Esophagus muscularis mucosa (tissue), 4 donors: ENCODE data around the gene PIP5K1B. TPM values are rescaled to one million over a fixed set of nuclear protein-coding genes. Genes with fewer than 3 reads are reported as not detected.

Source experiments
- DNase-seq: peaks from one replicate; pipeline ENCODE4 v3.0.0-alpha.2; 2017; ENCODE audit errors: extremely low spot score
- H3K27ac ChIP-seq, 4 donors: fragments of 200-600 bp; sonication (generic); replicated peaks in 1 of 4; 1 replicate in 3 of 4; 2 replicates in 1 of 4; pipeline ENCODE4 v1.5.1; 2016 to 2019; ENCODE audit warnings: mild to moderate bottlenecking in 1 of 4
- H3K27me3 ChIP-seq, 4 donors: fragments of 200-600 bp; sonication (generic); one replicate each; pipeline versions ENCODE4 v1.5.1 to v1.6.0; 2016 to 2019
- H3K36me3 ChIP-seq, 4 donors: fragments of 200-600 bp; sonication (generic); one replicate each; pipeline ENCODE4 v1.5.1; 2016 to 2019
- H3K4me1 ChIP-seq, 4 donors: fragments of 200-600 bp; sonication (generic); one replicate each; pipeline ENCODE4 v1.5.1; 2016 to 2019
- H3K4me3 ChIP-seq, 4 donors: fragments of 200-600 bp; sonication (generic); 1 replicate in 2 of 4; 2 replicates in 2 of 4; pipeline ENCODE4 v1.5.1; 2016 to 2019; ENCODE audit warnings: mild to moderate bottlenecking in 4 of 4, moderate library complexity in 1 of 4
- H3K9me3 ChIP-seq, 4 donors: fragments of 200-600 bp; sonication (generic); 1 replicate in 3 of 4; 2 replicates in 1 of 4; pipeline ENCODE4 v1.5.1; 2016 to 2019
- CTCF ChIP-seq, 3 experiments: fragments of 200-600 bp in 2 of 3; fragments of 450-650 bp in 1 of 3; sonication (generic) in 2 of 3; IDR thresholded peaks; one replicate each; pipeline ENCODE4 v1.5.1; 2017 to 2019; ENCODE audit warnings: antibody characterized with exemption in 3 of 3, mild to moderate bottlenecking in 2 of 3, moderate library complexity in 1 of 3
- EP300 ChIP-seq: sonication (generic); formaldehyde crosslinking; IDR thresholded peaks from one replicate; pipeline ENCODE4 v1.6.1; 2017; ENCODE audit warnings: antibody characterized with exemption
- POLR2A ChIP-seq: fragments of 450-650 bp; IDR thresholded peaks from one replicate; pipeline ENCODE4 v1.6.1; 2017; ENCODE audit warnings: antibody characterized with exemption, moderate library complexity, mild to moderate bottlenecking, low read depth
- POLR2AphosphoS5 ChIP-seq, 2 donors: sonication (generic); formaldehyde crosslinking; IDR thresholded peaks; one replicate each; pipeline ENCODE4 v1.6.1; 2017; ENCODE audit warnings: antibody characterized with exemption in 2 of 2
- WGBS: methylation state at CpG from one replicate; pipeline ENCODE4 v1.1.5; 2018; 5-methylcytosine and 5-hydroxymethylcytosine counted together
- intact Hi-C: fragments of 100-400 bp; cut with DNase I; formaldehyde crosslinking; loops from one replicate; pipeline ENCODE4 v1.15.1; 2023
- total RNA-seq, 4 donors: library from RNA; depleted of rRNA; stranded (reverse); fragments of >200 nt; gene quantifications; one replicate each; pipeline versions ENCODE4 v1.1.0 to v1.2.1, GENCODE V29; 2016

Gene PIP5K1B
- total RNA-seq, 4 donors from 2014 or later, result 0.42 to 1.7 (median 1.2) TPM

DNA sequence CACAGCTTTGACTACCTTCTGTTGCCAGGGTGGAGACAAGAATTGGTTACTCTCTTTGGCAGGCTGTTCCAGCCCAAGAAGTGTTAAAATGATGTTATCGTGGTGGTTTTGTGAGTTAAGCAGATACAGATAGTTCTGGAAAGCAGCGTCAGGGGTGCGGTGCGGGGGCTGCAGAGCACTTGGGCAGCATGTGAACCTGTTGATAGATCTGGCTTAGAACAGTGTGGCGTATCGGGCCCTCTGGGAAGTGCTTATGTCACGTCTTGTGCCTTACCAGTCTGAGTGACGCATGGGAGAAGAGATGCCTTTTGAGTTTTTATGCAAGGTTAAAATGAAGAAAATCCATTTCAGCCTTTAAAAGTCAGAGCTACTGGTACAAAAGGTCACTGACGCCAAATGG, 156.4 kb downstream of the PIP5K1B start:
- no peak for DNase-seq
- H3K9me3 ChIP-seq, result no peaks in the 10 kb centered on the region
- H3K4me3 ChIP-seq, result no peak overlapping the region
- intact Hi-C loops, result no loop called here
- H3K27me3 ChIP-seq, result no peaks in the 10 kb centered on the region
- WGBS, result 83% methylated on average over 9 of the region's 9 CpGs
- no peak for TF ChIP-seq POLR2A
- no peak for TF ChIP-seq EP300
- TF ChIP-seq CTCF (IDR thresholded peaks at IDR 0.05), result no peak
- TF ChIP-seq POLR2AphosphoS5 (IDR thresholded peaks at IDR 0.05), result no peak
- no peaks in the 10 kb centered on the region for H3K36me3 ChIP-seq
- peaks cover 0 to 3% (median 0%) of the 10 kb centered on the region in 4 donors for H3K4me1 ChIP-seq
- no peak overlapping the region for H3K27ac ChIP-seq

GRCh38 chr9:68867066-68867465, 162.0 kb downstream of the PIP5K1B start:
- H3K27ac ChIP-seq, result no peak overlapping the region
- peaks cover 0 to 25% (median 16%) of the 10 kb centered on the region in 4 donors for H3K4me1 ChIP-seq
- 93% methylated on average over 6 of the region's 6 CpGs for WGBS
- H3K9me3 ChIP-seq, result no peaks in the 10 kb centered on the region
- no peak for DNase-seq
- no peak overlapping the region for H3K4me3 ChIP-seq
- H3K27me3 ChIP-seq, result no peaks in the 10 kb centered on the region
- intact Hi-C loops, result no loop called here
- H3K36me3 ChIP-seq, result no peaks in the 10 kb centered on the region
- TF ChIP-seq POLR2A (no peak), POLR2AphosphoS5 (IDR thresholded peaks at IDR 0.05) (no peak), EP300 (no peak), CTCF (IDR thresholded peaks at IDR 0.05) (no peak)

GRCh38 chr9:68869022-68869421, 164.0 kb downstream of the PIP5K1B start:
- Histone ChIP-seq H3K4me3 (no peak overlapping the region), H3K27me3 (no peaks in the 10 kb centered on the region), H3K36me3 (no peaks in the 10 kb centered on the region), H3K27ac (no peak overlapping the region), H3K4me1 (peaks cover 0 to 31% (median 22%) of the 10 kb centered on the region in 4 donors), H3K9me3 (no peaks in the 10 kb centered on the region)
- no peak for DNase-seq
- TF ChIP-seq POLR2A, result no peak
- no peak for TF ChIP-seq EP300
- no peak for TF ChIP-seq CTCF (IDR thresholded peaks at IDR 0.05)
- TF ChIP-seq POLR2AphosphoS5 (IDR thresholded peaks at IDR 0.05), result no peak
- 71% methylated on average over 1 of the region's 3 CpGs for WGBS
- intact Hi-C loops, result no loop called here

DNA sequence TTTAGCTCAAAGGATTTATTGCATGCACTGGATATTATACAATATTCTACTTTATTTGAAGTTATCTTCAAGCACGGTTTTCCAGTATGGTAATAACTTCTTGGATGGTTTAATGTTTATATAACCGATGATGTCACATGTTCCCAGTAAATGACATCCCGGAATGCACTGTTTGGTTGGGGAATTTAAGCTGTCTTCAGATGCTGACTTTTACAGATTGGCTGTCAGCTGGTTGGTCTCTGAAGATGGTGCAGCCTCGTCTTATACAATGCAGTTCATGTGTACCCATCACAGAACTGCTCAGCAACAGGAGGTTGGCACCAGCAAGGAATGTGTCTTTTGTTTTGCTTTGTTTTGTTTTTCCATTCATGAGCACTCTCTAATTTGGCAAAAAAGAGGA, 165.0 kb downstream of the PIP5K1B start:
- Histone ChIP-seq H3K9me3 (no peaks in the 10 kb centered on the region), H3K4me1 (peaks cover 0 to 31% (median 22%) of the 10 kb centered on the region in 4 donors), H3K27me3 (no peaks in the 10 kb centered on the region), H3K36me3 (no peaks in the 10 kb centered on the region), H3K4me3 (no peak overlapping the region), H3K27ac (no peak overlapping the region)
- intact Hi-C loops, result no loop called here
- 51% methylated on average over 4 of the region's 4 CpGs for WGBS
- TF ChIP-seq EP300, result no peak
- no peak for TF ChIP-seq POLR2AphosphoS5 (IDR thresholded peaks at IDR 0.05)
- no peak for TF ChIP-seq CTCF (IDR thresholded peaks at IDR 0.05)
- no peak for TF ChIP-seq POLR2A
- no peak for DNase-seq

GRCh38 chr9:68871236-68871635, 166.2 kb downstream of the PIP5K1B start:
- WGBS, result 72% methylated on average over 3 of the region's 3 CpGs
- Histone ChIP-seq H3K27me3 (no peaks in the 10 kb centered on the region), H3K4me3 (no peak overlapping the region), H3K36me3 (no peaks in the 10 kb centered on the region), H3K27ac (no peak overlapping the region), H3K9me3 (no peaks in the 10 kb centered on the region), H3K4me1 (peaks cover under 1 to 31% (median 23%) of the 10 kb centered on the region in 4 donors)
- intact Hi-C loops, result no loop called here
- no peak for DNase-seq
- TF ChIP-seq POLR2A (no peak), CTCF (IDR thresholded peaks at IDR 0.05) (no peak), EP300 (no peak), POLR2AphosphoS5 (IDR thresholded peaks at IDR 0.05) (no peak)
